Smooth muscle cell (in vitro differentiated cells): Measurements from ENCODE around the gene HBA1. TPM values are rescaled to one million over a fixed set of nuclear protein-coding genes. Genes with fewer than 3 reads are reported as not detected.

ENCODE experiments used
- DNase-seq: peaks from one replicate; lab custom pipeline; 2025; ENCODE audit not compliant: unreplicated experiment; lab: John Stamatoyannopoulos, UW
- H2AFZ ChIP-seq: fragments of 200-600 bp; sonication (generic); 2 replicates; pipeline ENCODE4 v1.6.0; 2016; ENCODE audit warnings: antibody characterized with exemption, low read depth, mild to moderate bottlenecking
- H3F3A ChIP-seq: fragments of 200-600 bp; sonication (generic); 2 replicates; pipeline ENCODE4 v1.6.0; 2017; ENCODE audit warnings: antibody characterized with exemption, low read depth
- H3K27ac ChIP-seq: fragments of 200-600 bp; sonication (generic); 2 replicates; pipeline ENCODE4 v1.5.1; 2016; ENCODE audit warnings: low read depth, mild to moderate bottlenecking
- H3K27me3 ChIP-seq: fragments of 200-600 bp; sonication (generic); 2 replicates; pipeline ENCODE4 v1.6.1; 2016; ENCODE audit warnings: low read depth, mild to moderate bottlenecking
- H3K36me3 ChIP-seq: fragments of 200-600 bp; sonication (generic); 2 replicates; pipeline ENCODE4 v1.5.1; 2016; ENCODE audit warnings: low read depth
- H3K4me1 ChIP-seq: fragments of 200-600 bp; sonication (generic); 2 replicates; pipeline ENCODE4 v1.5.1; 2016; ENCODE audit warnings: low read depth
- H3K4me2 ChIP-seq: fragments of 200-600 bp; sonication (generic); 2 replicates; pipeline ENCODE4 v1.6.0; 2016; ENCODE audit warnings: mild to moderate bottlenecking
- H3K4me3 ChIP-seq: fragments of 200-600 bp; sonication (generic); 2 replicates; pipeline ENCODE4 v1.5.1; 2016; ENCODE audit warnings: mild to moderate bottlenecking
- H3K79me2 ChIP-seq: fragments of 200-600 bp; sonication (generic); 2 replicates; pipeline ENCODE4 v1.6.0; 2016; ENCODE audit warnings: low read depth, mild to moderate bottlenecking
- H3K9ac ChIP-seq: fragments of 200-600 bp; sonication (generic); 2 replicates; pipeline ENCODE4 v1.6.0; 2016; ENCODE audit warnings: low read depth
- H3K9me3 ChIP-seq: fragments of 200-600 bp; sonication (generic); replicated peaks from 2 replicates; pipeline ENCODE4 v1.5.1; 2016; ENCODE audit warnings: low read depth
- H4K20me1 ChIP-seq: fragments of 200-600 bp; sonication (generic); 2 replicates; pipeline ENCODE4 v1.6.0; 2016; ENCODE audit warnings: low read depth
- WGBS: methylation state at CpG from one replicate; pipeline ENCODE4 v1.1.7; 2016; ENCODE audit warnings: low lambda C conversion rate; 5-methylcytosine and 5-hydroxymethylcytosine counted together
- polyA plus RNA-seq: library from polyadenylated mRNA; unstranded; fragments of >200 nt; fragmentation: Nextera tagmentation; extraction: Ambion mirVana; gene quantifications from 2 replicates; pipeline ENCODE4 v1.2.1, GENCODE V29; 2016
- total RNA-seq: library from RNA; depleted of rRNA; stranded (reverse); fragments of >200 nt; gene quantifications from 2 replicates; pipeline ENCODE4 v1.2.3, GENCODE V29; 2014
- TF ChIP-seq, protein P1 (sequence below): fragments of 200-600 bp; sonication (generic); IDR thresholded peaks from 2 replicates; pipeline ENCODE4 v1.5.1; 2017; ENCODE audit warnings: borderline replicate concordance, mild to moderate bottlenecking, antibody characterized with exemption; ENCODE audit not compliant: insufficient read depth, poor library complexity, severe bottlenecking

HBA1 gene
- total and polyA plus RNA-seq, 2 experiments from 2014 or later: not detected

DNA sequence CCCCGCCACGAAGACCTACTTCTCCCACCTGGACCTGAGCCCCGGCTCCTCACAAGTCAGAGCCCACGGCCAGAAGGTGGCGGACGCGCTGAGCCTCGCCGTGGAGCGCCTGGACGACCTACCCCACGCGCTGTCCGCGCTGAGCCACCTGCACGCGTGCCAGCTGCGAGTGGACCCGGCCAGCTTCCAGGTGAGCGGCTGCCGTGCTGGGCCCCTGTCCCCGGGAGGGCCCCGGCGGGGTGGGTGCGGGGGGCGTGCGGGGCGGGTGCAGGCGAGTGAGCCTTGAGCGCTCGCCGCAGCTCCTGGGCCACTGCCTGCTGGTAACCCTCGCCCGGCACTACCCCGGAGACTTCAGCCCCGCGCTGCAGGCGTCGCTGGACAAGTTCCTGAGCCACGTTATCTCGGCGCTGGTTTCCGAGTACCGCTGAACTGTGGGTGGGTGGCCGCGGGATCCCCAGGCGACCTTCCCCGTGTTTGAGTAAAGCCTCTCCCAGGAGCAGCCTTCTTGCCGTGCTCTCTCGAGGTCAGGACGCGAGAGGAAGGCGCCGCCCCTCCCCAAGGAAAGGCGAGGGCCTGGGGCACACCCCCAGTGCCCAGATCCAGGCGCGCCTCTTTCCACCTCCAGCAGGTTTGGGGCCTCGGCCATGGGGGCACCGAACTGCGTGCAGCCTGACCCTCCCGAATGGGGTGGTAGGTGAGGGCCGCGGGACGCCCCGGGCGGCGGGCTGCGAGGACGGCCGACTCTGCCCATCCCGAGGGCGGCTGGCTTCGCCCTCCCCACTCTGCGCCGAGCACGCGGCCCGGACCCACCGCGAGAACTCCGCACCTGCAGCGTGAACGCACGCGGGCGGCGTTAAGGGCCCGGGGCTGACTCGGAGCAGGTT is 4.4 kb downstream of the HBA1 start:
- no peak overlapping the region for H2AFZ ChIP-seq

DNA sequence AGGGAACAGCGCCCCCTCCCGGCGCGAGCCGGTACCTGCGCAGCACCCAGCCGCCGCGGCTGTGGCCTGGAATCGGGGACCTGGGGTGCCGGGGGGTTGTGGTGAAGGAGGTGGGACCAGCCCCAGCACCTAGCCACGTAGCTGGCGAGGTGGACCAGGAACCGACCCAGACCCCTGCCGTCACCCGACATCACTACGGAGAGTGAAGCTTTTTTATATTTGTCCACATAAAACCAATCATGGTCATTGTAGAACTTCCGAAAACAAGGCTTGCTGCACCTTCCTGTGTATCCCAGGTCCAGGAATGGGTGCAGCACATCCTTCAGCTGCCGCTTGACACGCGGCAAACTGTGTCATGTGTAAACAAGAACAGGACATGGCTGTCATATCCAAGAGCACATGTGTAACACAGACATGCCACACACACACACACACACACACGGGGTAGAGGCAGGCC is 5.1 kb downstream of the HBA1 start:
- H2AFZ ChIP-seq: no peak overlapping the region
- WGBS: 24% methylated on average over 22 of the region's 22 CpGs
- peaks cover 9% of the 10 kb centered on the region for H3K4me1 ChIP-seq
- no peaks in the 10 kb centered on the region for H3F3A ChIP-seq
- peak overlapping the region; percentile 89 for H3K4me2 ChIP-seq
- no peaks in the 10 kb centered on the region for H3K79me2 ChIP-seq
- no peaks in the 10 kb centered on the region for H3K36me3 ChIP-seq
- TF ChIP-seq, protein P1, sequence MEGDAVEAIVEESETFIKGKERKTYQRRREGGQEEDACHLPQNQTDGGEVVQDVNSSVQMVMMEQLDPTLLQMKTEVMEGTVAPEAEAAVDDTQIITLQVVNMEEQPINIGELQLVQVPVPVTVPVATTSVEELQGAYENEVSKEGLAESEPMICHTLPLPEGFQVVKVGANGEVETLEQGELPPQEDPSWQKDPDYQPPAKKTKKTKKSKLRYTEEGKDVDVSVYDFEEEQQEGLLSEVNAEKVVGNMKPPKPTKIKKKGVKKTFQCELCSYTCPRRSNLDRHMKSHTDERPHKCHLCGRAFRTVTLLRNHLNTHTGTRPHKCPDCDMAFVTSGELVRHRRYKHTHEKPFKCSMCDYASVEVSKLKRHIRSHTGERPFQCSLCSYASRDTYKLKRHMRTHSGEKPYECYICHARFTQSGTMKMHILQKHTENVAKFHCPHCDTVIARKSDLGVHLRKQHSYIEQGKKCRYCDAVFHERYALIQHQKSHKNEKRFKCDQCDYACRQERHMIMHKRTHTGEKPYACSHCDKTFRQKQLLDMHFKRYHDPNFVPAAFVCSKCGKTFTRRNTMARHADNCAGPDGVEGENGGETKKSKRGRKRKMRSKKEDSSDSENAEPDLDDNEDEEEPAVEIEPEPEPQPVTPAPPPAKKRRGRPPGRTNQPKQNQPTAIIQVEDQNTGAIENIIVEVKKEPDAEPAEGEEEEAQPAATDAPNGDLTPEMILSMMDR: peak; percentile 94
- no peak overlapping the region for H3K9ac ChIP-seq
- peak; percentile 43 for DNase-seq
- H3K4me3 ChIP-seq: no peak overlapping the region
- H3K27me3 ChIP-seq: peaks cover 39% of the 10 kb centered on the region
- H4K20me1 ChIP-seq: peaks cover 34% of the 10 kb centered on the region
- H3K9me3 ChIP-seq: no peaks in the 10 kb centered on the region
- no peak overlapping the region for H3K27ac ChIP-seq

More for the DNA sequence above, 4.4 kb downstream of the HBA1 start:
- TF ChIP-seq, protein P1: no peak
- Histone ChIP-seq H3K27ac (no peak overlapping the region), H4K20me1 (peaks cover 34% of the 10 kb centered on the region), H3K9me3 (no peaks in the 10 kb centered on the region), H3F3A (no peaks in the 10 kb centered on the region), H3K4me2 (peak overlapping the region; percentile 89), H3K4me3 (peak overlapping the region; percentile 42), H3K36me3 (no peaks in the 10 kb centered on the region), H3K9ac (no peak overlapping the region), H3K79me2 (no peaks in the 10 kb centered on the region), H3K27me3 (peaks cover 39% of the 10 kb centered on the region), H3K4me1 (peaks cover 9% of the 10 kb centered on the region)
- WGBS: 6% methylated on average over 76 of the region's 89 CpGs
- no peak for DNase-seq

DNA sequence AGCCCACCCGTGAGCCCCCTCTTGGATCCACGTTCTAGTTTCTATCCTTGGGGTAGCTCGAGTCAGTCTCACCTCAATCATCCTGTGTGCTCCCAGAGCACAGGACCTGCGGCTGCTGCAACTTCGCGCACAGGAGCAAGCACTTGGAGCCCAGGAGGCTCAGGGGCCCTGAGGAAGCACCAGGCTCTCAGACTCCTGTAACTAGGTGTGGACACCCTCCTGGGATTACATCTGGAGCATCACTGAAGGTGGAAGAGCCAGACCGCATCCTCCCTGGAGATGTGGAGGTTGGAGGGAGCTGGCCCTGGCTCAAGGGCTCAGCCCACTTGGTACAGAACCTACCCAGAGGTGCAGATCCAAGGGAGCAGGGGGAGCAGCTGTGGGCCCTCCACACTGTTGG is 6.5 kb downstream of the HBA1 start:
- TF ChIP-seq, protein P1: no peak
- Histone ChIP-seq H3K27me3 (peaks cover 29% of the 10 kb centered on the region), H4K20me1 (peaks cover 44% of the 10 kb centered on the region), H3K36me3 (no peaks in the 10 kb centered on the region), H3K9ac (no peak overlapping the region), H3F3A (no peaks in the 10 kb centered on the region), H3K27ac (no peak overlapping the region), H3K4me1 (peaks cover 9% of the 10 kb centered on the region), H3K4me3 (no peak overlapping the region), H3K79me2 (no peaks in the 10 kb centered on the region), H3K9me3 (no peaks in the 10 kb centered on the region), H2AFZ (no peak overlapping the region), H3K4me2 (no peak overlapping the region)
- DNase-seq: no peak
- 96% methylated on average over 7 of the region's 7 CpGs for WGBS
